HG02973 (cell line): ENCODE results near the gene TTC23.
"Not testable (repeated sequence)": the region's sequence is repeated elsewhere in the genome, so short reads cannot be mapped to it uniquely, and the experiment has no call there.

Source experiments
- ATAC-seq: cut with Tn5 transposase; IDR thresholded peaks from one replicate; pipeline ENCODE4 v1.9.1; 2021; ENCODE audit warnings: moderate library complexity; ENCODE audit not compliant: unreplicated experiment

The TTC23 gene

GRCh38 chr15:99122831-99123712 is 126.3 kb downstream of the TTC23 start:
- ATAC-seq = no peak

- ATAC-seq = no peak
Observed at GRCh38 chr15:99121691-99122410, 127.5 kb downstream of the TTC23 start.

- ATAC-seq = no peak
Observed at GRCh38 chr15:99121207-99121606, 128.2 kb downstream of the TTC23 start.

- ATAC-seq = no peak
Observed at GRCh38 chr15:99120050-99120777, 129.2 kb downstream of the TTC23 start.

- ATAC-seq = no peak
Observed at GRCh38 chr15:99118801-99119546, 130.4 kb downstream of the TTC23 start.

- ATAC-seq = no peak
Observed at GRCh38 chr15:99118258-99118632, 131.1 kb downstream of the TTC23 start.

- no peak for ATAC-seq
Observed at GRCh38 chr15:99117563-99118257, 131.7 kb downstream of the TTC23 start.

- no peak for ATAC-seq
Observed at GRCh38 chr15:99117111-99117510, 132.3 kb downstream of the TTC23 start.

- ATAC-seq = no peak
Observed at GRCh38 chr15:99115300-99116215, 133.8 kb downstream of the TTC23 start.

- no peak for ATAC-seq
Observed at GRCh38 chr15:99114511-99115299, 134.7 kb downstream of the TTC23 start.

- no peak for ATAC-seq
Observed at GRCh38 chr15:99113547-99114271, 135.7 kb downstream of the TTC23 start.

- not testable (repeated sequence) for ATAC-seq
Observed at GRCh38 chr15:99111641-99112040, 137.7 kb downstream of the TTC23 start.

GRCh38 chr15:99110581-99111320 is 138.6 kb downstream of the TTC23 start:
- no peak for ATAC-seq

- ATAC-seq = no peak
Observed at GRCh38 chr15:99110093-99110492, 139.3 kb downstream of the TTC23 start.

GRCh38 chr15:99109555-99110021 is 139.8 kb downstream of the TTC23 start:
- no peak for ATAC-seq

GRCh38 chr15:99108993-99109392 is 140.4 kb downstream of the TTC23 start:
- no peak for ATAC-seq
